Measurements from ENCODE around the gene AANAT. TPM values are rescaled to one million over a fixed set of nuclear protein-coding genes. Genes with fewer than 3 reads are reported as not detected.

The AANAT gene
- total RNA-seq, 1 donor from 2014 or later, result not detected

DNA sequence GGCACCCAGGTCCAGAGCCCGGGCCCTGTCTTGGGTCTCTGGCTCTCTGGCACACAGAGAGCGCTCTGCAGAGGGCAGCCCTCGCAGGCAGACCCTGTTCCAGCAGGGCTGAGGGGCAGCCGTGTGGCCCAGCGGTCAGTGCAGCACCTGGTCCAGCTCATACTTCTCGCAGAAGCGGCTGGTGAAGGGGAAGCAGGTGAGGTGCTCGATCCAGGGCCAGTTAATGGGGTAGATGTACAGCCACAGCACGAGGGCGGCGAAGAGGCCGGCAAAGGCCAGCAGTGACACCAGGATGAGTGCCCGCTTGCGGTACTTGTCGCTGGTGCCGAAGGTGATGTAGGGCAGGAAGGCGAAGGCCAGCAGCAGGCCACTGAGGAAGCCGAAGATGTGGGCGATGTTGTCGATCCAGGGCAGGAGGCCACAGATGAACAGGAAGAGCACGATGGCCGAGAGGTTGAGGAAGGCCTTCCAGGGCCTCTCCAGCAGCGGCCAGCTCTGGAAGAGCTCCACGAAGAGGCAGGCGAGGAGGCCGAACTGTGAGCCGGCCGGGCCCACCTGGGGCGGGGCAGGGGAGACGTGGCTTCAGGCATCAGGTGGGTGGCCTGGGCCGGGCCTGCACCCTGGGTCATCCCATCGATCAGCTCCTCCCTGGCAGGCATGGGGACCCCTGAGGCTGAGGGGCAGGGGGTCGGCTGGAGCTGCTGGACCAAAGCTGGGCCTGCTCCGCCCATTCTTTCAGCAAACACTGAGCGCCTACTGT, 4.3 kb downstream of the AANAT start:
- H3K4me1 Mint-ChIP-seq (ENCODE audit: low read depth), result no peaks in the 10 kb centered on the region
- H3K36me3 Mint-ChIP-seq (ENCODE audit: low read depth), result no peaks in the 10 kb centered on the region
- H3K4me3 Mint-ChIP-seq (ENCODE audit: unreplicated experiment), result no peak overlapping the region
- TF ChIP-seq, protein P1, sequence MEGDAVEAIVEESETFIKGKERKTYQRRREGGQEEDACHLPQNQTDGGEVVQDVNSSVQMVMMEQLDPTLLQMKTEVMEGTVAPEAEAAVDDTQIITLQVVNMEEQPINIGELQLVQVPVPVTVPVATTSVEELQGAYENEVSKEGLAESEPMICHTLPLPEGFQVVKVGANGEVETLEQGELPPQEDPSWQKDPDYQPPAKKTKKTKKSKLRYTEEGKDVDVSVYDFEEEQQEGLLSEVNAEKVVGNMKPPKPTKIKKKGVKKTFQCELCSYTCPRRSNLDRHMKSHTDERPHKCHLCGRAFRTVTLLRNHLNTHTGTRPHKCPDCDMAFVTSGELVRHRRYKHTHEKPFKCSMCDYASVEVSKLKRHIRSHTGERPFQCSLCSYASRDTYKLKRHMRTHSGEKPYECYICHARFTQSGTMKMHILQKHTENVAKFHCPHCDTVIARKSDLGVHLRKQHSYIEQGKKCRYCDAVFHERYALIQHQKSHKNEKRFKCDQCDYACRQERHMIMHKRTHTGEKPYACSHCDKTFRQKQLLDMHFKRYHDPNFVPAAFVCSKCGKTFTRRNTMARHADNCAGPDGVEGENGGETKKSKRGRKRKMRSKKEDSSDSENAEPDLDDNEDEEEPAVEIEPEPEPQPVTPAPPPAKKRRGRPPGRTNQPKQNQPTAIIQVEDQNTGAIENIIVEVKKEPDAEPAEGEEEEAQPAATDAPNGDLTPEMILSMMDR (IDR thresholded peaks at IDR 0.05), result no peak
- H3K27me3 Mint-ChIP-seq (ENCODE audit: low read depth), result no peaks in the 10 kb centered on the region
- no peak for DNase-seq (ENCODE audit: low spot score)
- H3K27ac Mint-ChIP-seq (ENCODE audit: unreplicated experiment), result no peak overlapping the region
- no peaks in the 10 kb centered on the region for H3K9me3 Mint-ChIP-seq (ENCODE audit: low read depth)

DNA sequence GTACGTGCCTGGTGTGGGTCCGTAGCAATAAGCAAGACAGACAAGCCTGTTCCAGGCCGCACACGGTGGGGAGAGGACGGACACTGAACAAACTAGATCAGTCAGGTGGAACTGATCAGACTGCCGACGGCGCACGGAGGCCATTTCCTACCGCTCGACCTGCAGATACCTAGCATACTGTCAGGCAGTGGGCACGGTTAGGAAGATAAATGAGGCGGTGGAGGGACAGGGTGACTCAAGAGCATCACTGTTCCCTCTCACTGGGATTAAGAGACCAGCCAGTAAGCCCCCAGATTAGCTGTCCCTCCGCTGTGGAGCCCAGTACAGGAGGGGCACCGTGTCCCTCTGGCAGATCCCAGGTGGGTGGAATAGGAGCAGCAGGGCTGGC, 4.8 kb downstream of the AANAT start:
- Mint-ChIP-seq H3K9me3 (ENCODE audit: low read depth) (no peaks in the 10 kb centered on the region), H3K4me1 (ENCODE audit: low read depth) (no peaks in the 10 kb centered on the region), H3K27me3 (ENCODE audit: low read depth) (no peaks in the 10 kb centered on the region), H3K4me3 (ENCODE audit: unreplicated experiment) (no peak overlapping the region), H3K36me3 (ENCODE audit: low read depth) (no peaks in the 10 kb centered on the region), H3K27ac (ENCODE audit: unreplicated experiment) (no peak overlapping the region)
- TF ChIP-seq, protein P1 (IDR thresholded peaks at IDR 0.05), result no peak
- DNase-seq (ENCODE audit: low spot score), result no peak

DNA sequence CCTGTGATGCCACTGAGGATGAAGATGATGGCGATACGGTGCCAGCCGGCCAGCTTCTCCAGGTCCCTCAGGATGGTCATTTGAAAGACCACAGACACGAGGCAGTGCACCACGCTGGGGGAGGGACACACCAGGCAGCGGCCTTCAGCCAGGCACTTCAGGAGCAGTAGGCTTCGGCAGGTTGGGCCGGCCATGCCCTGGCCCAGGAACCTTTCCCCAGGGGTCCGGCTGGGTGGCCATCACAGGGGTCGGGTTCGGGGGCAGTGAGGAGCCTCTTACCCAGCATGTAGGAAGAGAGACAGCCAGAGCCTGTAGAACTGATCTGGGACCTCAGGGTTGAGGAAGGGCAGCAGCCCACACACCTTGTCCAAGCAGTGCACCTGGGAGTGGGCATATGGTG, 5.3 kb downstream of the AANAT start:
- DNase-seq (ENCODE audit: low spot score), result no peak
- no peaks in the 10 kb centered on the region for H3K9me3 Mint-ChIP-seq (ENCODE audit: low read depth)
- no peak overlapping the region for H3K27ac Mint-ChIP-seq (ENCODE audit: unreplicated experiment)
- TF ChIP-seq, protein P1 (IDR thresholded peaks at IDR 0.05), result no peak
- no peaks in the 10 kb centered on the region for H3K27me3 Mint-ChIP-seq (ENCODE audit: low read depth)
- no peaks in the 10 kb centered on the region for H3K4me1 Mint-ChIP-seq (ENCODE audit: low read depth)
- H3K4me3 Mint-ChIP-seq (ENCODE audit: unreplicated experiment), result no peak overlapping the region
- H3K36me3 Mint-ChIP-seq (ENCODE audit: low read depth), result no peaks in the 10 kb centered on the region

DNA sequence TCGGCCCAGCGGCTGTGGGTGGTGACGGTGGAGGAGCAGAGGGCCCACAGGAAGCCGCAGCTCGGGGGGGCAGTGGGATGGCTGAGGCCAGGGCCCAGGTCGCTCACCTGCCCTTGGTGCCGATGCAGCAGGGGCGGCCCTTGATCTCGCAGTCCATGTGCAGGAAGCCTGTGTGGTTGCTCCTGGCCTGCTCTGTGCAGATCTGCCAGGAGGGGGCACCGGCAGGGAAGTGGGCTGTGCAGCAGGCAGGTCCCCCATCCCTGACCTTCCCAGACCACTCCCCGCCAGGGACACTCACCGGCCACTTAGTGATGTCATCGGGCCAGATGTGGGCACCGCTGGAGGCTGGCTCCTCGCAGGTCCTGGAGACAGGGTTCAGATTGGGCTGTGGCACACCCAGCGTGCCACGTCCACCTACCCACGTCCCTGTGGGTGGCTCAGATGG, 6.2 kb downstream of the AANAT start:
- Mint-ChIP-seq H3K27ac (ENCODE audit: unreplicated experiment) (no peak overlapping the region), H3K27me3 (ENCODE audit: low read depth) (no peaks in the 10 kb centered on the region), H3K4me3 (ENCODE audit: unreplicated experiment) (no peak overlapping the region), H3K4me1 (ENCODE audit: low read depth) (no peaks in the 10 kb centered on the region), H3K36me3 (ENCODE audit: low read depth) (no peaks in the 10 kb centered on the region), H3K9me3 (ENCODE audit: low read depth) (no peaks in the 10 kb centered on the region)
- TF ChIP-seq, protein P1 (IDR thresholded peaks at IDR 0.05), result peak; percentile 65
- DNase-seq (ENCODE audit: low spot score), result peak; percentile 90

DNA sequence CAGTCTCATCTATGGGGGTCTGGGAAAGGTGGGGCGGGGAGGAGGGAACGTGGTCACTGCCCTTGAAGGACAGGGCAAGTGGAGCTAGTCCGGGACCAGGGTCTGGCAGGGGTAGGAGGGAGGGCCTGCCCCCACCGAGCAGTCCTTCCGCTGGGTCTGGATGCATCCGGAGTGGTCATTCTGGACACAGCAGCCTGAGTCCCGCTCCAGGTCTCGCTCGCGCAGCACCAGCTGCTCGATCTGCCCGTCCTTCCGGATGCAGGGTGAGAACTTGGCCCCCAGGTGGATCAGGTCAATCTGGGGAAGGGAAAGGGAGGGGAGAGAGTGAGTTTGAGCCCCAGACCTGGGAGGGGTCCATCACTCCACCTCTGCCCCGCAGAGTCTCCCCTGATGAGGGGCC, 6.8 kb downstream of the AANAT start:
- Mint-ChIP-seq H3K4me3 (ENCODE audit: unreplicated experiment) (no peak overlapping the region), H3K9me3 (ENCODE audit: low read depth) (no peaks in the 10 kb centered on the region), H3K36me3 (ENCODE audit: low read depth) (no peaks in the 10 kb centered on the region)

More for the DNA sequence above, 6.8 kb downstream of the AANAT start:
- no peak for DNase-seq (ENCODE audit: low spot score)
- Mint-ChIP-seq H3K27me3 (ENCODE audit: low read depth) (no peaks in the 10 kb centered on the region), H3K4me1 (ENCODE audit: low read depth) (no peaks in the 10 kb centered on the region), H3K27ac (ENCODE audit: unreplicated experiment) (no peak overlapping the region)
- TF ChIP-seq, protein P1 (IDR thresholded peaks at IDR 0.05), result no peak
